GM12801 (cell line): ENCODE results near the gene KDF1.

Experiments
- TF ChIP-seq, protein P1 (sequence below): IDR thresholded peaks from one replicate; pipeline ENCODE4 v1.5.1; 2011; ENCODE audit warnings: control low read depth; ENCODE audit not compliant: insufficient read length; ENCODE audit errors: extremely low read depth

The KDF1 gene

DNA sequence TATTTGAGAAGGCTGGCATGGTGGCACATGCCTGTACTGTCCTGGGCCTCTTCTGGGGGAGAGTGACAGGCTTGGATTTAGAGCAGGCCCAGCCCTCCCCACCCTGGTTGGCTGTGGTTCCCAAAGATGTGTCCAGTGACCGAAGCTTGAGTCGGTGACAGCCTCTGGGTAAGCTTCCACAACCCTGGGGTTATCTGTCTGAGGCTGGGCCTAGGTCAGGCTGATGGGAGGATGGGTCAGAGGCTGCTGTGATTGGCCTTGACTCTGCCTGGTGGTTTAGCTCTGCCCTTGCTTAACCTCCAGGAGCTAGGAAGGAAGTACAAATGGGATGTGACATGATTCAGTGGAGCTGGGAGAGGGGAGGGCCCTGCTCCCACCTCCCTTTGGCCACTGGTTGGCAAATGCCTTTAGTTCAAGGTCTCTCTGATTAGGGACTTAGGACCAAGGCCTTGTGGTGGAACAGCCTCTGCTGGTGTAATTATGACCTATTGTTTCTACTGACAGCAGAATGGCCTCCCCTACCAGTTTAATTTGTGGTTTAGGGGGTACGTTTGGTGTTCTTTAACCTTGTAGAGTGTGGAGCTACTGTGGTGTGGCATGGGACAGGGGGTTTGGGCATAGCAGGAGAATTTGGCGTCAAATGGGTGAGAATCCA, 22.1 kb downstream of the KDF1 start:
- TF ChIP-seq, protein P1, sequence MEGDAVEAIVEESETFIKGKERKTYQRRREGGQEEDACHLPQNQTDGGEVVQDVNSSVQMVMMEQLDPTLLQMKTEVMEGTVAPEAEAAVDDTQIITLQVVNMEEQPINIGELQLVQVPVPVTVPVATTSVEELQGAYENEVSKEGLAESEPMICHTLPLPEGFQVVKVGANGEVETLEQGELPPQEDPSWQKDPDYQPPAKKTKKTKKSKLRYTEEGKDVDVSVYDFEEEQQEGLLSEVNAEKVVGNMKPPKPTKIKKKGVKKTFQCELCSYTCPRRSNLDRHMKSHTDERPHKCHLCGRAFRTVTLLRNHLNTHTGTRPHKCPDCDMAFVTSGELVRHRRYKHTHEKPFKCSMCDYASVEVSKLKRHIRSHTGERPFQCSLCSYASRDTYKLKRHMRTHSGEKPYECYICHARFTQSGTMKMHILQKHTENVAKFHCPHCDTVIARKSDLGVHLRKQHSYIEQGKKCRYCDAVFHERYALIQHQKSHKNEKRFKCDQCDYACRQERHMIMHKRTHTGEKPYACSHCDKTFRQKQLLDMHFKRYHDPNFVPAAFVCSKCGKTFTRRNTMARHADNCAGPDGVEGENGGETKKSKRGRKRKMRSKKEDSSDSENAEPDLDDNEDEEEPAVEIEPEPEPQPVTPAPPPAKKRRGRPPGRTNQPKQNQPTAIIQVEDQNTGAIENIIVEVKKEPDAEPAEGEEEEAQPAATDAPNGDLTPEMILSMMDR = no peak

DNA sequence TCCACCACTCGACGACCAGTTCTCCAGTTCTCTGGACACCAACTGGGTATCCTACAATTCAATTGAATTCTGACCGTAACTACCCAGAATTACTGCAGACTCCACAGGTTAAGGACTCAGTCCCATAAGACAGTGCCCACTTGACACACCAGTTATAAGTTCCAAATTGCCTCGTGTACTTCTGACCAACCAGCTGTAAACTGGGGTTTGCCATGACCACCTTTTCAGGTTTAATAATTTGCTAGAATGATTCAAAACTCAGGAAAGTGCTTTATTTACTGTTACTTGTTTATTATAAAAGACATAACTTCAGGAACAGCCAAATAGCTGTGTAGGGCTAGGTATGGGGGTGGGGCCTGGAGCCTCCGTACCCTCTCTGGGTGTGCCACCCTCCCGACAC, 23.4 kb downstream of the KDF1 start:
- TF ChIP-seq, protein P1 = no peak

DNA sequence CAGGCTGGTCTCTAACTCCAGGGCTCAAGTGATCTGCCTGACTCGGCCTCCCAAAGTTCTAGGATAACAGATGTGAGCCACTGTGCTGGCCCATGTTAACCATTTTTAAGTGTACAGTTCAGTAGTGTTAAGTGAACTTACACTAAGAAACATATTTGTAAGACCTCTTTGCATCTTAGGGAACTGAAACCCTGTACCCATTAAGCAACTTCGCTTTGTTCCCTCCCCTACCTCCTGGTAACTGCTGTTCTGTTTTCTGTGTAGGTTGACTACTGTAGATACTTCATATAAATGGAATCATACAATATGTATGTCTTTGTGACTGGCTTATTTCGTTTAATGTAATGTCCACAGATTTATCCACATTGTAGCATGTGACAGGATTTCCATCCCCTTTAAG, 27.7 kb downstream of the KDF1 start:
- TF ChIP-seq, protein P1 = no peak

DNA sequence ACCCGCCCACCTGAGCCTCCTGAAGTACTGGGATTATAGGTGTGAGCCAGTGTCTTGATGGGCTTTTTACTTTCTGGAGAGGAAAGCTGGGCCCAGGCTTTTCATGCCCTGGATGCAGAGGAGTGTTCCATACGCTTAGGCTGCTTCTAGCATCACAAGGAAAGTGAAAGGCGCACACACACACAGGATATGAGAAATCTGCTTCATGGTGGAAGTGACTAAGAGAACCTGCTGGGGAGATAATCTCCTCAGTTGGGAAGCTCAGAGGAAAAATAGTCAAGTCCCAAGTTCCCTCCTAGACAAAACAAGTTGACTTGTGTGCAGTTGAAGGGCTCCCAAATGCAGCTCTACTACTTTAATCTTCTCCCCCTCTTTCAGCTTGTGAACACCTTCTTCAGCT, 36.6 kb downstream of the KDF1 start:
- TF ChIP-seq, protein P1 = no peak

DNA sequence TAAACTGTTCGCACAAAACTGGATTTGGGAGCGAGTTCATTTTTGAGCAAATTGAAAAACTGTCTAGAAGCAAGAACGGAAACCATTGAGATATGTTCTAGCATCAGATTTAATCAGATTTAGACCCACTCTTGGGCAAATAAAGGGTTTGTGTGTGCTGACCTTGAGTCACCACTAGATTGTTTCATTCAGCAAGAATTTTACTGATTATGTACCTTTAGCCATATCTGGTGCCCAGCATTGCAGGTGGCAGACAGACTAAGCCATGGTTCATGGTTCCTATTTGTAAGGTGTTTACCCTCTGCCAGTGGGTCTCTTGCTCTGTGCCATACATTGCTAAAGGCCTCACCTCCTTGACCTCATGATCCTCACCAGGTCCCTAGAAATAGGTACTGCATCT, 37.4 kb downstream of the KDF1 start:
- TF ChIP-seq, protein P1 = no peak

DNA sequence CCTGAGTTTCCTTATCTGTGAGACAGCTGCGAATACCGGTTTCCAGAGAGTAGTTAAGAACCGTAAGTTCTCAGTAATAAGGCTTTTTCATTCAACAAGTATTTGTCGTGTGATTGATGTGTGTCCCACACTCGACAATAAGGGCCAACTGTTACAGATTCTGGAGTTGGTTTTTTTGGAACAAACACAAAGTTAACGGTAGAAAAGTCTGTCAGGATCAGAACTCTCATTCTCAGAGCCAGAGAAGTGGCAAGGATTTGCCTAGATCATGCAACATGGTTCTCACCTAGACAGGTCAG, 37.9 kb downstream of the KDF1 start:
- TF ChIP-seq, protein P1 = no peak

DNA sequence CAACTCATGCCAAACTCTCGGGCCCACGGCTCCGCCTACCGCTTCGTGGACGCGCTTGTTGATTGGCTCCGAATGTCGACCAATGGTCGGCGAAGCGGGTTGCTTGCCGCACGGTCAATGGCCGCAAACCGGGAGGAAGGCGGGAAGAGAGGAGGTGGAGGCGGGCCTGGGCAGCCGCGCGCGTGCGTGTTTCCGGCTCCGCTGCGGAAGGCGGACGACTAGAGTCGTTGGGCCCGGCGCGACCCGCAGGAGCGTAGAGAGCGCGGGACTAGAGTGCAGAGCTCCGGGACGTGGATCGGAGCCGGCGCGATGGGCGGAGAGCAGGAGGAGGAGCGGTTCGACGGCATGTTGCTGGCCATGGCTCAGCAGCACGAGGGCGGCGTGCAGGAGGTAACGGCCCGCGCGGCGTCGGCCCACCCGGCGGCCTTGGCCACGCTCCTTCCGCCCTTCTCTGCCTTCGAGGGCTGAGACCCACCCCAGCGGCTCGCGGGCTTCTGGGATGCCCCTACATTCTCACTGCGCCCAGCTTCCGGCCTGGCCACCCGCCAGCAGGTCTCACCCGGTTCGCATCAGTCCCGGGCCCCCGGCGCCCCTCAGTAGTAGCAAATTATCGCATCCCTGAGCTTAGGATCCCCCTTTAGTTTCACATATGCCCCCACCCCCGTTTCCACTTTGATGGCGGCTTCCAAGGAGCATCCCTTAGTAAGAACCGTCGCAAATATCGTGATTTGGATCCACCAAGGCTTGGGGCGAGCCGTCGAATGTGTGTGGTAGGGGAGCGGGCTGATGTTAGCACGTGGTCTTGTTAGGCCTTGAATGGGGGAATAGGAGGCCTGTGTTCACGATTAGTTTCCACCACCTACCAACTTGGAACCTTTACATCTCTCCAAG, 38.5 kb downstream of the KDF1 start, which contains the start of gene NUDC:
Gene NUDC, plus strand, starts transcription at position 204 of the 891 bp plus-strand sequence. Its CDS starts 106 bp downstream, at position 310.
- TF ChIP-seq, protein P1 = no peak
